SK-N-SH (cell line): Measurements from ENCODE around the gene KRTAP1-1. TPM values are rescaled to one million over a fixed set of nuclear protein-coding genes. Genes with fewer than 3 reads are reported as not detected.

Source experiments
- CTCF ChIA-PET: fragments of 300-600, 350-600 bp; formaldehyde crosslinking; extraction: SDS; loops from one replicate; lab custom pipeline; 2021; lab: Yijun Ruan, JAX
- POLR2A ChIA-PET: fragments of 350-600 bp; sonication (Branson Sonifier 250); formaldehyde crosslinking; extraction: SDS; loops from one replicate; lab custom pipeline; 2020; ENCODE audit warnings: antibody characterized with exemption, inconsistent platforms; lab: Yijun Ruan, JAX
- DNase-seq: peaks from one replicate; pipeline ENCODE4 v3.0.0; 2012
- H2AFZ ChIP-seq: fragments of 200-600 bp; sonication (generic); 2 replicates; pipeline ENCODE4 v1.8.1; 2016; ENCODE audit warnings: antibody characterized with exemption, mild to moderate bottlenecking, low read depth
- H3F3A ChIP-seq: fragments of 200-600 bp; sonication (generic); replicated peaks from 2 replicates; pipeline ENCODE3; 2016; ENCODE audit warnings: antibody characterized with exemption, mild to moderate bottlenecking; ENCODE audit not compliant: insufficient read depth
- H3K27ac ChIP-seq, 2 experiments: fragments of 200-500 bp in 1 of 2; fragments of 200-600 bp in 1 of 2; sonication (Bioruptor generic) in 1 of 2; sonication (generic), shearing (Covaris generic) in 1 of 2; 2 replicates each; pipeline versions ENCODE4 v1.5.1 to v1.6.1; 2014 to 2016; ENCODE audit warnings: low read depth in 2 of 2, inconsistent platforms in 1 of 2, low read length in 1 of 2, mild to moderate bottlenecking in 1 of 2, mixed read lengths in 1 of 2
- H3K27me3 ChIP-seq: fragments of 200-600 bp; sonication (generic), shearing (Covaris generic); 2 replicates; pipeline ENCODE4 v1.6.1; 2016; ENCODE audit warnings: mixed run types; ENCODE audit not compliant: insufficient read depth
- H3K36me3 ChIP-seq, 2 experiments: fragments of 200-500 bp in 1 of 2; fragments of 200-600 bp in 1 of 2; sonication (Bioruptor generic) in 1 of 2; sonication (generic) in 1 of 2; replicated peaks in 1 of 2; 2 replicates each; pipeline versions ENCODE3 to v1.5.1; 2014 to 2016; ENCODE audit warnings: low read length in 1 of 2, mild to moderate bottlenecking in 1 of 2; ENCODE audit not compliant: insufficient read depth in 2 of 2, control insufficient read depth in 1 of 2
- H3K4me1 ChIP-seq, 2 experiments: fragments of 200-500 bp in 1 of 2; fragments of 200-600 bp in 1 of 2; sonication (Bioruptor generic) in 1 of 2; sonication (generic), shearing (Covaris generic) in 1 of 2; 2 replicates each; pipeline versions ENCODE4 v1.5.1 to v1.6.1; 2014 to 2016; ENCODE audit warnings: low read depth in 1 of 2, low read length in 1 of 2, mixed run types in 1 of 2; ENCODE audit not compliant: insufficient read depth in 2 of 2, control insufficient read depth in 1 of 2
- H3K4me2 ChIP-seq: fragments of 200-600 bp; sonication (generic), shearing (Covaris generic); 2 replicates; pipeline ENCODE4 v1.6.1; 2017; ENCODE audit warnings: mixed run types
- H3K4me3 ChIP-seq, 2 experiments: fragments of 200-500 bp in 1 of 2; fragments of 200-600 bp in 1 of 2; sonication (Bioruptor generic) in 1 of 2; sonication (generic), shearing (Covaris generic) in 1 of 2; 2 replicates each; pipeline versions ENCODE4 v1.5.1 to v1.8.1; 2014 to 2016; ENCODE audit warnings: low read depth in 2 of 2, inconsistent platforms in 1 of 2, low read length in 1 of 2, mild to moderate bottlenecking in 1 of 2, mixed read lengths in 1 of 2, moderate library complexity in 1 of 2
- H3K79me2 ChIP-seq: fragments of 200-600 bp; sonication (generic); 2 replicates; pipeline ENCODE4 v1.8.1; 2017; ENCODE audit warnings: mild to moderate bottlenecking; ENCODE audit not compliant: insufficient read depth
- H3K9ac ChIP-seq: fragments of 200-600 bp; sonication (generic); 2 replicates; pipeline ENCODE4 v1.6.1; 2017; ENCODE audit warnings: mixed run types
- H3K9me2 ChIP-seq: fragments of 200-600 bp; sonication (generic); 2 replicates; pipeline ENCODE4 v1.6.1; 2017; ENCODE audit warnings: mixed run types
- H3K9me3 ChIP-seq: fragments of 200-600 bp; sonication (generic); 2 replicates; pipeline ENCODE4 v1.6.1; 2017; ENCODE audit warnings: mixed run types, mild to moderate bottlenecking, moderate library complexity
- H4K20me1 ChIP-seq: fragments of 200-600 bp; sonication (generic); 2 replicates; pipeline ENCODE4 v1.6.1; 2017; ENCODE audit warnings: mild to moderate bottlenecking, mixed run types; ENCODE audit not compliant: insufficient read depth
- EP300 ChIP-seq, 2 experiments: IDR thresholded peaks; 2 replicates each; pipeline versions ENCODE4 v1.4.0 to v1.6.1; 2012; ENCODE audit warnings: borderline replicate concordance in 1 of 2, low read depth in 1 of 2, low read length in 1 of 2
- FOSL2 ChIP-seq: IDR thresholded peaks from 2 replicates; pipeline ENCODE4 v1.4.0; 2012; ENCODE audit warnings: low read depth, mild to moderate bottlenecking, moderate library complexity, borderline replicate concordance
- FOXM1 ChIP-seq: IDR thresholded peaks from 2 replicates; pipeline ENCODE4 v1.4.0; 2012; ENCODE audit warnings: low read depth, mild to moderate bottlenecking
- GABPA ChIP-seq: IDR thresholded peaks from 2 replicates; pipeline ENCODE4 v1.4.0; 2012; ENCODE audit warnings: low read depth, mild to moderate bottlenecking
- JUND ChIP-seq: IDR thresholded peaks from 2 replicates; pipeline ENCODE4 v1.4.0; 2012
- NFIC ChIP-seq: IDR thresholded peaks from 2 replicates; pipeline ENCODE4 v1.4.0; 2012; ENCODE audit warnings: borderline replicate concordance
- NRF1 ChIP-seq: IDR thresholded peaks from 2 replicates; pipeline ENCODE4 v1.6.1; 2012; ENCODE audit warnings: low read depth, mild to moderate bottlenecking, low read length
- POLR2AphosphoS5 ChIP-seq: IDR thresholded peaks from 2 replicates; pipeline ENCODE4 v1.6.1; 2012; ENCODE audit warnings: low read depth, low read length
- REST ChIP-seq: IDR thresholded peaks from 2 replicates; pipeline ENCODE4 v1.6.1; 2012; ENCODE audit warnings: mild to moderate bottlenecking, low read depth, low read length, moderate library complexity
- polyA plus RNA-seq, 3 experiments: library from polyadenylated mRNA; depleted of rRNA; stranded (reverse); fragments of >200 nt; gene quantifications; 2 replicates each; pipeline ENCODE4 v1.2.3, GENCODE V29; 2012
- TF ChIP-seq, protein P1 (sequence below): fragments of 150-350 bp; IDR thresholded peaks from 2 replicates; pipeline ENCODE4 v1.6.1; 2016; ENCODE audit warnings: mild to moderate bottlenecking, low read depth, low read length
- TF ChIP-seq, protein P2 (sequence below): IDR thresholded peaks from 2 replicates; pipeline ENCODE4; 2012

Gene KRTAP1-1
- polyA plus RNA-seq, 1 of the 3 experiments (the other 2 are of a cell fraction), result not detected

DNA sequence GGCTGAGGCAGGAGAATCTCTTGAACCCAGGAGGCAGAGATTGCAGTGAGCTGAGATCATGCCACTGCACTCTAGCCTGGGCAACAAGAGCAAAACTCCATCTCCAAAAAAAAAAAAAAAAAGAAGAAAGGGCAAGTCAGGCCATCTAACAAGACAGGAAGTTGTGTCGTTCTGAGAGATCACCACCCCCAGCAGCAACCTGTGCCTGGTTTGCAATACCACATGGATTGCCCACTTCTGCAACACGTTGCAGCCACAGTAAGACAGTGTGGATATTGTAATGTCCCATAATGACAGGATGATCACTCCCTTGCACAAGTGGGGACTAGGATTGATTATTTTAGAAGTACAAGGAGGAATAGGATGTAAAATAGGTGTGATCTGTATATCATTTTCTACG is 27.8 kb upstream of the KRTAP1-1 start (continued):
- TF ChIP-seq, protein P1, sequence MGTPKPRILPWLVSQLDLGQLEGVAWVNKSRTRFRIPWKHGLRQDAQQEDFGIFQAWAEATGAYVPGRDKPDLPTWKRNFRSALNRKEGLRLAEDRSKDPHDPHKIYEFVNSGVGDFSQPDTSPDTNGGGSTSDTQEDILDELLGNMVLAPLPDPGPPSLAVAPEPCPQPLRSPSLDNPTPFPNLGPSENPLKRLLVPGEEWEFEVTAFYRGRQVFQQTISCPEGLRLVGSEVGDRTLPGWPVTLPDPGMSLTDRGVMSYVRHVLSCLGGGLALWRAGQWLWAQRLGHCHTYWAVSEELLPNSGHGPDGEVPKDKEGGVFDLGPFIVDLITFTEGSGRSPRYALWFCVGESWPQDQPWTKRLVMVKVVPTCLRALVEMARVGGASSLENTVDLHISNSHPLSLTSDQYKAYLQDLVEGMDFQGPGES, result no peak

- Histone ChIP-seq H3K79me2 (no peaks in the 10 kb centered on the region), H3K9me2 (no peaks in the 10 kb centered on the region), H2AFZ (no peak overlapping the region), H3K27ac (no peak overlapping the region), H3K9me3 (no peaks in the 10 kb centered on the region), H3K4me3 (no peak overlapping the region), H4K20me1 (no peaks in the 10 kb centered on the region), H3K27me3 (no peaks in the 10 kb centered on the region), H3K4me2 (no peak overlapping the region), H3K9ac (no peak overlapping the region), H3K4me1 (peaks cover 0 to 8% of the 10 kb centered on the region in 2 experiments; a peak in 1 of 4 replicates), H3F3A (no peaks in the 10 kb centered on the region), H3K36me3 (no peaks in the 10 kb centered on the region)
- DNase-seq, result no peak
- CTCF ChIA-PET, result no interaction called here
- POLR2A ChIA-PET, result no interaction called here
- TF ChIP-seq REST (no peak), FOSL2 (no peak), FOXM1 (no peak), NFIC (no peak), GABPA (no peak), POLR2AphosphoS5 (no peak), EP300 (IDR thresholded peaks at IDR 0.05; ENCODE audit: borderline replicate concordance in 1 of 2, low read depth in 1 of 2, low read length in 1 of 2) (no peak), JUND (no peak), NRF1 (no peak)
- TF ChIP-seq, protein P2, sequence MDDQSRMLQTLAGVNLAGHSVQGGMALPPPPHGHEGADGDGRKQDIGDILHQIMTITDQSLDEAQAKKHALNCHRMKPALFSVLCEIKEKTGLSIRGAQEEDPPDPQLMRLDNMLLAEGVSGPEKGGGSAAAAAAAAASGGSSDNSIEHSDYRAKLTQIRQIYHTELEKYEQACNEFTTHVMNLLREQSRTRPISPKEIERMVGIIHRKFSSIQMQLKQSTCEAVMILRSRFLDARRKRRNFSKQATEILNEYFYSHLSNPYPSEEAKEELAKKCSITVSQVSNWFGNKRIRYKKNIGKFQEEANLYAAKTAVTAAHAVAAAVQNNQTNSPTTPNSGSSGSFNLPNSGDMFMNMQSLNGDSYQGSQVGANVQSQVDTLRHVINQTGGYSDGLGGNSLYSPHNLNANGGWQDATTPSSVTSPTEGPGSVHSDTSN, result no peak
Measured at GRCh38 chr17:41067281-41067680, 26.0 kb upstream of the KRTAP1-1 start.
